ENCODE measurements around the gene COL13A1. TPM values are rescaled to one million over a fixed set of nuclear protein-coding genes. Genes with fewer than 3 reads are reported as not detected.

The COL13A1 gene
- total RNA-seq, 4 donors from 2014 or later = 1.2 to 4.2 (median 2.6) TPM

DNA sequence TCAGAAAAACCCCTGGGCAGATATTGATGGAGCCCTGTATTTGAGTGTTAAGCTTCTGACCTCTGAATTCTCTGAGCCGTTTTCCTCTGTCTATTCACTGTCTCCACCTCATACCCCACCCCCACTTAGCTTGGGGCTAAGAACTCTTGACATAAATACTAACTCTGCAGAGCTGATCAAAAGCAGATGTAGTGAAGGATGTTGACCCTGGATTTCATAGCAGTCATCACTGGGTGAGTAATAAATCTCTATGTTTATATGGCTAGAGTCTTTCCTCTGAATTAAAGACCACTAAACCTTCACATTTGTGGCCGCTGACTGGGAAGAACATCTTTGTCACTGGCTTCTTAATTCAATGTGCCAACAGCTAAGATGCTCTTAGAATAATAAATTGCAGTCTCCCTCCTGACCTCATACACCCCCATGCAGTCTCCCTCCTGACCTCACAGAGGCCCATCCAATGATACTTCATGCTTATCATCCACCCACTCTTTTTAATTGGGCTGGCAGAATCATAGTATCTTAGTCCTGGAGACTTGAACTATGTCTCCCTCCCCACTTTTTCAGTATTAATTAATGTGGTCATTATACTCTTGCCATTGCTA, 172.9 kb downstream of the COL13A1 start:
- 28% methylated on average over 2 of the region's 2 CpGs for WGBS
- H3K4me3 ChIP-seq = no peak overlapping the region
- H3K27ac ChIP-seq (replicated peaks in 1 of 4) = no peak overlapping the region
- H3K27me3 ChIP-seq = peaks cover 0 to 6% (median 0%) of the 10 kb centered on the region in 4 donors
- TF ChIP-seq POLR2AphosphoS5 (IDR thresholded peaks at IDR 0.05) = no peak
- TF ChIP-seq EP300 (IDR thresholded peaks at IDR 0.05) = no peak
- TF ChIP-seq POLR2A (IDR thresholded peaks at IDR 0.05; ENCODE audit: low read depth) = no peak
- TF ChIP-seq, protein P1, sequence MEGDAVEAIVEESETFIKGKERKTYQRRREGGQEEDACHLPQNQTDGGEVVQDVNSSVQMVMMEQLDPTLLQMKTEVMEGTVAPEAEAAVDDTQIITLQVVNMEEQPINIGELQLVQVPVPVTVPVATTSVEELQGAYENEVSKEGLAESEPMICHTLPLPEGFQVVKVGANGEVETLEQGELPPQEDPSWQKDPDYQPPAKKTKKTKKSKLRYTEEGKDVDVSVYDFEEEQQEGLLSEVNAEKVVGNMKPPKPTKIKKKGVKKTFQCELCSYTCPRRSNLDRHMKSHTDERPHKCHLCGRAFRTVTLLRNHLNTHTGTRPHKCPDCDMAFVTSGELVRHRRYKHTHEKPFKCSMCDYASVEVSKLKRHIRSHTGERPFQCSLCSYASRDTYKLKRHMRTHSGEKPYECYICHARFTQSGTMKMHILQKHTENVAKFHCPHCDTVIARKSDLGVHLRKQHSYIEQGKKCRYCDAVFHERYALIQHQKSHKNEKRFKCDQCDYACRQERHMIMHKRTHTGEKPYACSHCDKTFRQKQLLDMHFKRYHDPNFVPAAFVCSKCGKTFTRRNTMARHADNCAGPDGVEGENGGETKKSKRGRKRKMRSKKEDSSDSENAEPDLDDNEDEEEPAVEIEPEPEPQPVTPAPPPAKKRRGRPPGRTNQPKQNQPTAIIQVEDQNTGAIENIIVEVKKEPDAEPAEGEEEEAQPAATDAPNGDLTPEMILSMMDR (IDR thresholded peaks at IDR 0.05) = no peak
- peaks cover 0 to 19% (median 1%) of the 10 kb centered on the region in 4 donors for H3K9me3 ChIP-seq
- no peak for DNase-seq (ENCODE audit: extremely low spot score)
- H3K36me3 ChIP-seq = no peaks in the 10 kb centered on the region
- H3K4me1 ChIP-seq = no peaks in the 10 kb centered on the region
- intact Hi-C loops (cut with DNase I) = no loop called here

DNA sequence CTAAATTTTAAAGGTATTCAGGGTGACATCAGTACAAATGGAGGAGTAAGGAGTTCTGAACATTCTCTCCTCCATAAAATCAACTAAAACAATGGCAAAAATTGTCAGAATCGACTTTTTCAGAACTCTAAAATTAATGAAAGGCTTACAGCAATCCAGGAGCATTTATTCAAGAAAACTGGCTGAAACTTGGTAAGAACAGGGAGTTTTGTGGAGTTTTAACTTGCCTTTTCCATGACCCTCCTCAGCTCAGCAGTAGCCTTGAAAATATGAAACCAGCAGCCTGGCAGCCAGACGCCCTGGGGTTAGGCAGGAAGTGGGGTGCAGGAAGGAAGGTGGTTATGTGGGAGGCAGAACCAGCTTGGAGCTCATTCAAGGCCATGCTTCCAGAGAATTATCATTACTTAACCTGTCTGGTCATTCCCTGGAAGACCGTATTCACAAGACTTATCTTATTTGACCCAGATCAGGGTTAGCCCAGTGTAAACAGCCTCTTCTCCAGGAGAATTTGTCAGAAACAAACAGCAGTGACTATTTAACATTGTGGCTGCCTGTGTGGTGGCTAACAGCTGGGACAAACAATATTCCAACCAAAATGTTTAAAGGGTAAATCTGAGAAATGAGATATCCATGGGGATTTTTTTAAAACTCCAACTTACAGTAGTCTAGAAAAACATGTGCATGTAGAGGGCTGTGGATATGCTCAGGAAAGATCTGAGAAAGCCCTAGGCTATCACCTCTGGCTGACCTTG, 175.3 kb downstream of the COL13A1 start:
- Histone ChIP-seq H3K4me3 (no peak overlapping the region), H3K36me3 (no peaks in the 10 kb centered on the region), H3K27me3 (peaks cover 0 to 24% (median 0%) of the 10 kb centered on the region in 4 donors), H3K27ac (replicated peaks in 1 of 4) (no peak overlapping the region), H3K9me3 (peaks cover 0 to 37% (median 20%) of the 10 kb centered on the region in 4 donors), H3K4me1 (no peaks in the 10 kb centered on the region)
- TF ChIP-seq EP300 (IDR thresholded peaks at IDR 0.05) (no peak), POLR2AphosphoS5 (IDR thresholded peaks at IDR 0.05) (no peak), POLR2A (IDR thresholded peaks at IDR 0.05; ENCODE audit: low read depth) (no peak)
- TF ChIP-seq, protein P1 (IDR thresholded peaks at IDR 0.05) = no peak
- intact Hi-C loops (cut with DNase I) = no loop called here
- 43% methylated on average over 3 of the region's 3 CpGs for WGBS
- DNase-seq (ENCODE audit: extremely low spot score) = no peak

DNA sequence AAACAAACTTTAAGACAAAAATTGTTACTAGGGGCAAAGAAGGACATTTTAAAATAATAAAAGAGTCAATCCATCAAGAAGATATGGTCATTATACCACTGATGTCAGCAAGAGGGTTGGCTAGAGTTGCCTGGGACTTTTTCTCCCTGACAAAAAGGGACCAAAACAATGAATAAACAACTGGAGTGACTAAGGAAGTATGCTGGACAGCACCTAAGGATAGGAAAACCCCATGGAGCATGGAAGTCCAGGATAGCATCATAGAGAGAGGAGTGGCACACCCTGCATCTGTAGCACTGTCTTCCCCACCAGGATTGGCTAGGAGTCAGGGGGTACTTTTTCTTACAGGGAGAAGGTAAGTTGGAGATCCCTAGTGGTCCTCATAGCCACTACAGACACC, 177.5 kb downstream of the COL13A1 start:
- no peak overlapping the region for H3K4me3 ChIP-seq
- TF ChIP-seq EP300 (IDR thresholded peaks at IDR 0.05) (no peak), POLR2A (IDR thresholded peaks at IDR 0.05; ENCODE audit: low read depth) (no peak), POLR2AphosphoS5 (IDR thresholded peaks at IDR 0.05) (no peak)
- TF ChIP-seq, protein P1 (IDR thresholded peaks at IDR 0.05) = no peak
- H3K9me3 ChIP-seq = peaks cover 0 to 39% (median 20%) of the 10 kb centered on the region in 4 donors
- no peaks in the 10 kb centered on the region for H3K4me1 ChIP-seq
- DNase-seq (ENCODE audit: extremely low spot score) = no peak
- no peak overlapping the region for H3K27ac ChIP-seq (replicated peaks in 1 of 4)
- peaks cover 0 to 30% (median 0%) of the 10 kb centered on the region in 4 donors for H3K27me3 ChIP-seq
- intact Hi-C loops (cut with DNase I) = no loop called here
- no peaks in the 10 kb centered on the region for H3K36me3 ChIP-seq

DNA sequence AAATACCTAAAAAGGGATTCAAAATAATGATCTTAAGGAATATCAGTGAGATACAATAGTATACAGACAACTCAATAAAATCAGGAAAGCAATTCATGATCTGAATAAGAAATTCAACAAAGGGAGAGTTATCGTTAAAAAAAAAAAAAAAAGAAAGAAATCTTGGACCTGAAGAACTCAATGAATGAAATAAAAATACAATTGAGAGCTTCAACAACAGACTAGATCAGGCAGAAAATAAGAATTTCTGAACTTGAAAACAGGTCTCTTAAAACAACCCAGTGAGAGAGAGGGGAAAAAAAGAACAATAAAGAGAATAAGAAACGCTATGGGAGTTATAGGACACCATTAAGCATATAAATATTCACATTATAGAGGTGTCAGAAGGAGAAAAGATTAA, 179.0 kb downstream of the COL13A1 start:
- H3K4me1 ChIP-seq = no peaks in the 10 kb centered on the region
- 83% methylated on average over 2 of the region's 2 CpGs for WGBS
- no peak for TF ChIP-seq POLR2A (IDR thresholded peaks at IDR 0.05; ENCODE audit: low read depth)
- TF ChIP-seq EP300 (IDR thresholded peaks at IDR 0.05) = no peak
- TF ChIP-seq POLR2AphosphoS5 (IDR thresholded peaks at IDR 0.05) = no peak
- TF ChIP-seq, protein P1 (IDR thresholded peaks at IDR 0.05) = no peak
- no peak overlapping the region for H3K27ac ChIP-seq (replicated peaks in 1 of 4)
- DNase-seq (ENCODE audit: extremely low spot score) = no peak
- peaks cover 0 to 30% (median 0%) of the 10 kb centered on the region in 4 donors for H3K27me3 ChIP-seq
- H3K4me3 ChIP-seq = no peak overlapping the region
- intact Hi-C loops (cut with DNase I) = no loop called here
- H3K36me3 ChIP-seq = no peaks in the 10 kb centered on the region
- peaks cover 0 to 39% (median 20%) of the 10 kb centered on the region in 4 donors for H3K9me3 ChIP-seq
